Inferior parietal cortex (tissue), 1 donor: Measurements from ENCODE around the gene NEGR1.

ENCODE experiments used
- DNase-seq: peaks from one replicate; pipeline ENCODE4 v3.0.0-alpha.2; 2016; ENCODE audit errors: extremely low spot score

The NEGR1 gene

GRCh38 chr1:72023063-72023930 is 259.0 kb downstream of the NEGR1 start:
- DNase-seq: no peak

DNA sequence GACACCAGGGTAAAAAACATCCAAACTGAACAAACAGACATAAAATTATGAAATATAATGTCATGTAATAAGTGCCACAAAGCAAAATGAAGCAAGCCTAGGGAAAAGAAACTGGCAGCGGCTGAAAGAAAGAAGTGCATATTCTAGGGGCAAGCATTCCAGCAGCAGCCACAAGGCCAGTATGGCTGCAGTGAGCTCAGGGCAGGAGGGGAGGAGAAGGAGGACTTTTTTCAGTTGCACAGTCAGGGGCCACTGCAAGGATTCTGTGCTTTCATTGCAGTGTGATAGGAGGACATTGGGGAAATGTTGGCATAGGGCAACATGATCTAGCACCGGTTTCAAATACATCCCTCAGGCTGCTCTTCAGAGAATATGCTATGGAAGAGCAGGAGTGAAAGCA is 263.8 kb downstream of the NEGR1 start:
- DNase-seq: no peak

GRCh38 chr1:72015006-72015405 is 267.3 kb downstream of the NEGR1 start:
- DNase-seq: no peak

- DNase-seq: no peak
Observed at GRCh38 chr1:72013161-72013560, 269.2 kb downstream of the NEGR1 start.

GRCh38 chr1:72011721-72012120 is 270.6 kb downstream of the NEGR1 start:
- DNase-seq: no peak

- no peak for DNase-seq
Observed at GRCh38 chr1:72010094-72010431, 272.3 kb downstream of the NEGR1 start.

GRCh38 chr1:72009173-72010093 is 272.9 kb downstream of the NEGR1 start:
- DNase-seq: no peak

GRCh38 chr1:72007312-72007711 is 275.0 kb downstream of the NEGR1 start:
- DNase-seq: no peak

DNA sequence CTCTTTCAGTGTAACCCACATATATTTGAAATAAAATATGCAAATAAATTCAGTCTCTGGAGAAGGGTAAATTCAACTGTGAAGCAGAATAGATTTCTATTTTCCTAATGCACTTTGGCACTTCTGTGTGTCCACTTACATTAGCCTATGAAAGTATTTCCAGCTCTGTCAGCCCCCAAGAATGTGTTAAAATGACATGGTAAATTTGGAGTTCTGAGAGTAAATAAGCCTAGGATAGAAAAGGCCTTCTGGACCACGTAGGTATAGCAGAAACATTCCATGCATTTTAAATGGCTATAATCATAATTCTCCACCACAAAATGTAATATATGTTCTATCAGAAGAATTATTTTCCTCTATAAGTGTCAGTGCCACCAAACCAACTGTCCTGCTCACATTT is 276.2 kb downstream of the NEGR1 start:
- no peak for DNase-seq

DNA sequence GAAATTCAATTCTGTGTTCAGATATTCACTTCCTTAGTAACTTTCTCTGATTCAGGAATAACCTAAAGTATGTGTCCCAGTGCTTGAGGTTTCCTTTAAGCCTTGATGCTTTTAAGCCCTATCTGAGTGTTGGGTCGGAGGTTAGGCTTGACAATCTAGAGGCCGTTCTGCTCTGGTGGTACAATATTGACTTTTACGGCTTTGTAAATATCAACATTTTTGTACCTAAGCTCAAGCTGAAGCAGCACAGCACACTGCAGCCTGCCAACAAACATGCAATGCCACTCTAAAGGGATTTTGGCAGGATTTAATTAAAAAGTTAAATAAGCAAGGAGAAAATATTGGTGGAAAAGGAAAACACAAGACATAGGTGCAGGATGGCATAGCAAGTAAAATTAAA is 279.2 kb downstream of the NEGR1 start:
- DNase-seq: no peak

DNA sequence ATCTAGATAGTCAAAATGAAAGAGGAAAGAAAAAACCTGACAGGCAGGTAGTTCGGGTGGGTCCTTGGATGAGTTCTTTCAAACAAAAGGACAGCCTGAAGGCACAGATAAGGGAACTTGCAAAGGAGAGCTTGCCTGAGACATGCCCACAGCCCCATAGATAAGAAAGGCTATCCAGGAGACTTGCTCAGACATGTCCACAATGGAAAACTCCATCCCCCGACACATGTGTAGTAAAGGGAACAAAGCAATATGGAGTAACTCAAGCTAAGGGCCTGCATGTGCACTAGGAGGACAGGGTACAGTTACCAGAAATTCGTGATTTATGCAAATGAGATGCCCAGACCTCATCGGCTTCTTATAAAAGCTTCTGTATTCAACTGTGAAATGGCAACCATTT is 281.5 kb downstream of the NEGR1 start:
- no peak for DNase-seq

GRCh38 chr1:71994646-71995045 is 287.7 kb downstream of the NEGR1 start:
- no peak for DNase-seq

GRCh38 chr1:71987181-71987580 is 295.2 kb downstream of the NEGR1 start:
- DNase-seq: no peak

GRCh38 chr1:71986160-71986559 is 296.2 kb downstream of the NEGR1 start:
- no peak for DNase-seq

DNA sequence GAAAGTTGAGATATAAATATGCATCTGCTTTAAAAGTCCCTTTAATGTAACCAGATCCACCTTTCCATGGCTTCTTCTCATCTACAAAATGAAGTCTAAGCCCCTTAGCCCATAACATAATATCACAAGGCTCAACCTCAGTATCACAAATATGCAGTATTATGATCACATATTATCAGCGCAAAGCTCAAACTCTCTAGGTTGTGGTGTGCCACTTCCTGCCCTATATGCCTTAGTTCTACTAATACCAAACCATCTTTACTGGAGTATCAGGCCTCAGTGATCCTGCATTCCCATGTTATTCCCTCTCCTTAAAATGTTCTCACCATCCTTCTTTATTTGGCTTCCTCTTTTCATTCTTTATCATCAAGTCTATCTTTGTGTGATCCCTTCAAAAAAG is 301.8 kb downstream of the NEGR1 start:
- DNase-seq: no peak

- no peak for DNase-seq
Observed at GRCh38 chr1:71979882-71980281, 302.5 kb downstream of the NEGR1 start.

- no peak for DNase-seq
Observed at GRCh38 chr1:71967670-71968069, 314.7 kb downstream of the NEGR1 start.

DNA sequence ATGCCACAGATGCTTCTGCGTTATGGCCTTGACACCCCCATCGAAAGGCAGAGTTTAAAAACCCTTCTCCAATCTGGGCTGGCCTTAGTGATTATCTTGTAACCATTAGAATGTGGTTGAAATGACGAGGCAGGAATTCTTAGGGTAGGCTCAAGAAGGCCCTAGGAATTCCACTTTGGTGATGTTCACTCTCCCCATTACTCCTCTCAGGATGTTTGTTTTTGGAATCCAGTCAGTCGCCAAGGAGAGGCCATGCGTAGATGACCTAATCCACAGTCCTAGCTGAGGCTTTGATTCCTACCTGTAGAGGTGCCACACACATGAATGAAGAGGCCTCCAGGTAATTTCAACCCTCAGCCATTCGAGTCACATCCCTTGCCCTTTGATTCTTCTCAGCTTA is 318.2 kb downstream of the NEGR1 start:
- no peak for DNase-seq

DNA sequence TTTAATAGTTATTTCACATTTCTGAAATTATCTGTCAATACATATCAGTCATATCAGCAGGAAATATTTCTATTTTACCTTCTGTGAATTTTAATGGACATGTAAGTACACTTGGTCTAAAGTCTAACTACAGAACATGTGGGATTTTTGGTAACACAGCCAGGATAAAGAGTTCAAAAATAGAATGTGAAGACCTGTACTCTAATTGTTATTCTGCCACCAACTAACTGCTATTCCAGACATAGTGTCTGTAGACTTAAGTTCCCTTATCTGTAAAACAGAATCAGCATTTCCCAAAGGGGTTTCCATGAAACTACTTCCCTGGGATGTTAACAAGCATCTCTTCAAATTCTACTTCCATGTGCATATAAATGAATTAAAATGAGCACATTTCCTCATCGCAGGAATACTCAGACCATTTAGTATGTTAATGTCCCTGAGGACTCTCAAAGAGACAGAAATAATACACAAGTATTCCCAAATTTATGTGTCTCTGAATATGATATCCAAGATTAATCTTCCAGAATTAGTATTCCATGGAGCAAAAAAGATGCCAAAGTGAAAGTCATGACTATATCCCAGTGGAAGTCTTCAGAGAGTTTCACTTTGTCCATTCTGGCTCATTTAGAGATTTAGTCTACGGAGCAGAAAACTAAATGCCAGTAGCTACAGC is 325.6 kb downstream of the NEGR1 start:
- no peak for DNase-seq

DNA sequence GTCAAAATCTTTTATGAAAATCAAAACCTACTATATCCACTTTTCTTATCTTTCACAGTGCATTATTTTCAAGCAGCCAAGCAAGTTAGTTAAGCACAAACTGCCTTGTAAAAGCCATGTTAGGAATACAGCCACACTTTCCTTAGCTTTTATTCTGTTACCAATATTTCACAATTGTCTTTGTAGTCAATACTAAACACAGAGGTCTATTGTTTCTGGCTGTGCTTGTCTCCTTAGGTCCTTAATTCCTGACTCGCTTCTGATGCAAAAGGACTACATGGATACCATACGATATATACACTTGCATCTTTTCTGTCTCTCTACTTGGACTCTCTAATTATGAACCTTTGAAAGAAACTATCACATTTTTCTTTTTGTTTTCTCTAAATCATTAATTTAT is 331.8 kb downstream of the NEGR1 start:
- no peak for DNase-seq

DNA sequence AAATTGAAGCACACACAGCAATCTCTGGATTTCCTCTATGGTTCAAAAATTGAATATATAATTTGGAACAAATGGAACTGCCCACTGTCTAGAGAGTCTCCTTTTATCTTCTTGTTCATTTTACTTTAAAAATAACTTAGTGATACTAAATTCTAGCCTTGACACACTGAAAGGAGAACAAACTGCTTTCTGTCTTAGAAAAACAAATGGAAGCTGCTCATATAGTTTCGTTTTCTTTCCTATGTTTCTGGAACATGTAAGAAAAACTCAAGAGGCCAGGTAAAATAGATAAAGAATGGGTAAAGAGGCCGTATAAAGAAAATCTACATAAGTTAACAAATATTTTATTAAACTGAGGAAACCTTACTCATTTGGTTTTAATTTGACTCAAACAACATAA is 332.7 kb downstream of the NEGR1 start:
- no peak for DNase-seq

DNA sequence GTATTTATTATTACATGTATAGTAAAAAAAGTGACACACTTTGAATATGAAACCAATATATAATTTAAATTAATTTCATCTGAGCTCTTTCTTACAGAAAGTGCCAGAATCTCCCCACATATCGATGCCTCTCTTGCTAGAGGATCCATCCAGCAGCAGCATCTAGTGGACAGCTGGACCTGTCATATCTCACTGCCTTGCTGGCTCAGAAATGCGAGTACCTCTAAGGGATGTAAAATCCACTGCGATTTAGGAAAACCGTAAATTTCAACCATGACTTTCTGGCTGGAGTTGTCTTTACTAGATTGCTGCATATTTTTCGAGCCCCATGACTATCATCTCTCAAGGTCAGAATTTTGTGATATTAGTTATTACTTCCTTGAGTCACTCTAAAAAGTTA is 333.8 kb downstream of the NEGR1 start:
- no peak for DNase-seq
